SU-DHL-6 (cell line): Measurements from ENCODE around the gene RDH13.

ENCODE experiments used
- CTCF ChIP-seq: fragments of 200-600 bp; sonication (generic); IDR thresholded peaks from one replicate; pipeline ENCODE4 v1.5.1; 2017; ENCODE audit warnings: antibody characterized with exemption, mild to moderate bottlenecking, low read length, moderate library complexity; ENCODE audit not compliant: insufficient read depth, poor library complexity, severe bottlenecking
- EZH2phosphoT487 ChIP-seq: fragments of 200-600 bp; sonication (generic), shearing (Covaris generic); conservative IDR thresholded peaks from 2 replicates; pipeline ENCODE4 v1.6.1; 2018; ENCODE audit warnings: mild to moderate bottlenecking, antibody characterized with exemption, low read length, moderate library complexity, mixed read lengths

DNA sequence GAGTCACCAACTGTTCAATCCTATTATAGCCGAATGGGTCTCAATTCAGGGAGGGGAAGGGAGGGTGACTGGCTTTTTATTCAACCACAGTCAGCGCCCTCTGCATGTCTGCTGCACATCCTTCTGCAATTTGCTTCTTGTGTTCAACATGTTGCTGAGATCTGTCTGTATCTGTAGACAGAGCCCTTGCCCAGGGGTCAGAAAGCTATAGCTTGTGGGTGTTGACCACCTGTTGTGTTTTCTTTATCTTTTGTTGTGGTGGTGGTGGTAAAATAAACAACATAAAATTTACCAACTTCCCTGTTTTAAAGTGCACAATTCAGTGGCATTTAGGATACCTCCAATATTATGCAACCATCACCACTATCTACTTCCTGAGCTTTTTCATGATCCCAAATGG is 42.3 kb upstream of the RDH13 start:
- TF ChIP-seq CTCF, result no peak
- TF ChIP-seq EZH2phosphoT487, result no peak
